NB4 (cell line): ENCODE results near the gene FAM53C.

Experiments
- POLR2A ChIP-seq: IDR thresholded peaks from 2 replicates; pipeline ENCODE4 v1.6.1; 2011; ENCODE audit warnings: mild to moderate bottlenecking; ENCODE audit not compliant: insufficient read length; ENCODE audit errors: extremely low read depth
- TF ChIP-seq, protein P1 (sequence below): IDR thresholded peaks from 2 replicates; pipeline ENCODE4 v1.6.1; 2011; ENCODE audit warnings: low read depth, low read length
- TF ChIP-seq, protein P2 (sequence below): IDR thresholded peaks from one replicate; pipeline ENCODE4 v1.5.1; 2012; ENCODE audit warnings: low read depth, low read length

GRCh38 chr5:138346889-138347288, 8.8 kb downstream of the FAM53C start:
- TF ChIP-seq POLR2A, result no peak
- TF ChIP-seq, protein P1, sequence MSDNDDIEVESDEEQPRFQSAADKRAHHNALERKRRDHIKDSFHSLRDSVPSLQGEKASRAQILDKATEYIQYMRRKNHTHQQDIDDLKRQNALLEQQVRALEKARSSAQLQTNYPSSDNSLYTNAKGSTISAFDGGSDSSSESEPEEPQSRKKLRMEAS, result no peak
- TF ChIP-seq, protein P2, sequence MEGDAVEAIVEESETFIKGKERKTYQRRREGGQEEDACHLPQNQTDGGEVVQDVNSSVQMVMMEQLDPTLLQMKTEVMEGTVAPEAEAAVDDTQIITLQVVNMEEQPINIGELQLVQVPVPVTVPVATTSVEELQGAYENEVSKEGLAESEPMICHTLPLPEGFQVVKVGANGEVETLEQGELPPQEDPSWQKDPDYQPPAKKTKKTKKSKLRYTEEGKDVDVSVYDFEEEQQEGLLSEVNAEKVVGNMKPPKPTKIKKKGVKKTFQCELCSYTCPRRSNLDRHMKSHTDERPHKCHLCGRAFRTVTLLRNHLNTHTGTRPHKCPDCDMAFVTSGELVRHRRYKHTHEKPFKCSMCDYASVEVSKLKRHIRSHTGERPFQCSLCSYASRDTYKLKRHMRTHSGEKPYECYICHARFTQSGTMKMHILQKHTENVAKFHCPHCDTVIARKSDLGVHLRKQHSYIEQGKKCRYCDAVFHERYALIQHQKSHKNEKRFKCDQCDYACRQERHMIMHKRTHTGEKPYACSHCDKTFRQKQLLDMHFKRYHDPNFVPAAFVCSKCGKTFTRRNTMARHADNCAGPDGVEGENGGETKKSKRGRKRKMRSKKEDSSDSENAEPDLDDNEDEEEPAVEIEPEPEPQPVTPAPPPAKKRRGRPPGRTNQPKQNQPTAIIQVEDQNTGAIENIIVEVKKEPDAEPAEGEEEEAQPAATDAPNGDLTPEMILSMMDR, result no peak
